Kasumi-1 (cell line): Measurements from ENCODE around the gene FRMD3.

ENCODE experiments used
- DNase-seq, 2 experiments: peaks; one replicate each; lab custom pipeline; 2025; lab: John Stamatoyannopoulos, UW

Gene FRMD3

DNA sequence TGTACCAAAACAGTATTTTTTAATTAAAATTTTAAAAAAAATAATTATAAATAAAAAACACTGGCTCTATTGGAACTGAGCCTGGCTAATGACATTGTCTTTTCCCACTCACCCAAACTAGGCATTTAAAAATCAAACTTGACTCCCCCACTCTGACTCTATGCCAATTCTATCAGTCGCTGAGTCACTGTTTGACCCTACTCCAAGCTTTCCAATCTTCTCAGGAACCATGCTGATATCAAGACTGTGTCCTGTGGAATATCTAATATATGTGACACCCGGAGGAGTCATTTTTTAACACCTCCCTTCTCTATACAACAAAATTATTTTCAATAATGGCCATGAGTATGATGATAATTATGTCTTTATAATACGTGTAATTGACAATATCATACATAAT is 303.7 kb downstream of the FRMD3 start:
- no peak for DNase-seq

DNA sequence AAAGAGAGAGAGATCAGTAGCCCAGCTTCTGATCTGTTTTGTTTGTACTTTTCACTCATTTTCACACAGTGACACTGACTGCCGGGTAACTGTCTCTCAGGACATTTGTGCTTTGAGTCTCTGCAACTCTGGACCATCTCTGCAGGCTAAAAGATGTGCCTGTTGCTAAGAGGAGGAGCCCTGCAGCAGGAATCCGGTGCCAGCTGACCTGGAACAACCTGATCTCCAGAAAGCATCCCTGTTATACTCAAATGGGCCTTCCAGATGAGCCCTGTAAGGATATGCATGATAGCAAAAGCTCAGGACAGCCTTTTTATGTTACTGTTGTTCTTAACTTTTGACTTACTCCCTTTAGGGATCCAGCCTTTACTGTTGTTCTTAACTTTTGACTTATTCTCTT is 304.6 kb downstream of the FRMD3 start:
- no peak for DNase-seq

GRCh38 chr9:83231039-83231438 is 307.2 kb downstream of the FRMD3 start:
- no peak for DNase-seq

GRCh38 chr9:83220730-83221129 is 317.5 kb downstream of the FRMD3 start:
- DNase-seq = no peak

DNA sequence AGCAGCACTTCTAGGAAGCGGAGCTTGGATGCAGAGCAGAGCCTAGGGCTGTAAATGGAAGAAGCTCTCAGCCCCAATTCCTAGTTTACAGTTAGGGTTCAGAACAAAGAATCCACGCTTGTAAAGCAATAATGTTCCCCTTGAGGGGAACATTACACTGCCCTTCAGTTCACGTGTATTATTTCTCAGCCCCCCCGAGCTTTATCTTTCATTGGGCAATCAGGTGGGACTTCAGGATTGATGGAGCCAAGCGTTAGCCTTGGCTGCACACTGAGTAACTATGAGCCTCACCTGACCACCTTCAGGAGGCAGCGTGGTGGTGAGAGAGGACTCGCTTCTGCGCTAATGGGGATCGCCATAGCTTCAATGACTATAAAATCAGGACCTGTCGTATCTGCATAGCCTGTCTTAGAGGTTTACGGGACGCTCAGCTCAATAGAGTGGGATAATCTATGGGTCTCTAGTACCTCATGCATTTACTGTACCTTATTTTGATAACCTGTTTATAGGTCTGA is 318.2 kb downstream of the FRMD3 start:
- no peak for DNase-seq

DNA sequence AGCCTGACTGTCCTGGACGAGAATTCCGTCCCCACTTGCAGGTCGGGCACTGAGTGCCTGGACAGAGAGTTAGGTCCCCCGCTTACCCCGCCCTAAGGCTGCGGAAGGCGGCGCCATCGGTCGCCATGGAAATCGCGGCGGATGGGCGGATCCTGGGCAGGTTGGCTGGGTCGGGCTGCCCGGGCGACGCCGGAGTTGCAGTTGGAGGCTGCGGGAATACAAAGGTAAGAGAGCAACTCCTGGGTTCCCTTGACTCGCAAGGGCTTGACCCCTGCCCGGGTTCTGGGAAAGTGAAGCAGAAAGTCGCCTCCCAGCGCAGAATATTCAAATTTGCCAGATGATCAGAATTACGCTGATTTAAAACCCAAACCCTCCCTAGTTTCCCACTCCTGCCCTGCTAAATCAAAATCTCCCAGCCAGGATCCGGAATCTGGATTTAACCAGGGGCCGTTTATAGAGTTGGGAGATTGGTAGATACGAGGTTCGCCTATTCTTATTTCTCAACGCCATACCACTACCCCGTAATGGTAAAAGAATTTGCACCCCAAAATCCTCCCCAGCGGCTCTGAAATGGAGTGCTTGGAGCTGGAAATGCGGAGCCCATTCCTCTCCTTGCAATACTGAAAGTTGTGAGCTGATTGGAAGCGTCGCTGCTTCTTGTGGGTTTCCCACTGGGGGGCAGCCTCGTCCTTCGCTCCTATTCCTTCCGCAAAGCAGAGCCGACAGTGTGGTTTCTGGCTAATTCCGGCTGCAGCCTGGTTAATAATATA is 318.9 kb downstream of the FRMD3 start:
- DNase-seq = peak; percentile 72 to 83

DNA sequence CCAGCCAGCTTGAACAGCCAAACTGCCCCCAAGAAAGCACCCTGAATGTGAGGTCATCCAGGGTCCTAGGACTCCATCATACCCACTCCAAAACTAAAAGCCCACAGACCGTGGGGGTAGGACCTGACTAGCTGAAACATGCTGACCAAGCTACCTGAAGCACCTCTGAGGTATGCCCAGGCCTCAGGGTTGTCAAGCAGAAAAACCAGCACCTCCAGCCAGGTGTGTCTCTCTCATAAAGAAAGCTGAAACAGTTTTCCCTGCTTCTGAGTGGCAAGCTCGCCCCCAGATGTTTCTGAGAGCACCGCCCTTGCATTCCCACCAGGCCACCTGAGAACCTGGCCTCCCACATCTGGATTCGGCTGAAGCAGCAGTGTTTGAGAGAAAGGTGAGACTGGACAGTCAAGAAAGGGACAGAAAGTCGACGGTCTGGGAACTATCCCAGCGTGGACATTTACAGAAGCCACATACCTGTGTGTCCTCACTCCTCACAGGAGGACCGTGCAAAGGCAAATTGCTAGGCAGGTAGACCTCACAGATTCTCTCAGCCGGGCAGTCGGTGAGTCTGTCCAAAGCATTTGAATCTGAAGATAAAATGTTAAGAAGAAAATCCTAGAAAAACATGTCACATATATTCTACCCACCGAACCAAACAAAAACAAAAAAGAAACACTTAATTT is 319.6 kb downstream of the FRMD3 start:
- DNase-seq = no peak

GRCh38 chr9:83209188-83209731 is 328.9 kb downstream of the FRMD3 start:
- no peak for DNase-seq

- no peak for DNase-seq
Measured at GRCh38 chr9:83208065-83208850, 329.9 kb downstream of the FRMD3 start.

DNA sequence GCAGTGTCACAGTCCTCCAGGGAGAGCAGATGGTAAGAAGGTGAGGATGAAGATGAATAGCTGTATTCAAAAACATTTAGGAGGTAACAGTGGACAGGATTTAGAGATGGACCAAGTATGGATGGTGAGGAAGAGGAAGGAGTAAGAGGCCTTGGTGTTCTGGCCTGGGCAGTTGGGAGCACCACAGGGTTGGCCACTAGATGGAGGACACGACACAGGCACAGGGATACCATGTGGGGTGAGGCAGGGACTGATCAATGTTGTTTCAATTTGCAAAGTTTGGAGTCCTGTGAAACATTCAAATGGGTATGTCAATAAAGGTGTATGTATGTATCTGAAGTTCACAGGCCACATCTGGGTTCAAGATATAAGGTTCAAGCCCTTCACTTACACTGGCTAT is 334.2 kb downstream of the FRMD3 start:
- DNase-seq = no peak

GRCh38 chr9:83200531-83200930 is 337.7 kb downstream of the FRMD3 start:
- no peak for DNase-seq

DNA sequence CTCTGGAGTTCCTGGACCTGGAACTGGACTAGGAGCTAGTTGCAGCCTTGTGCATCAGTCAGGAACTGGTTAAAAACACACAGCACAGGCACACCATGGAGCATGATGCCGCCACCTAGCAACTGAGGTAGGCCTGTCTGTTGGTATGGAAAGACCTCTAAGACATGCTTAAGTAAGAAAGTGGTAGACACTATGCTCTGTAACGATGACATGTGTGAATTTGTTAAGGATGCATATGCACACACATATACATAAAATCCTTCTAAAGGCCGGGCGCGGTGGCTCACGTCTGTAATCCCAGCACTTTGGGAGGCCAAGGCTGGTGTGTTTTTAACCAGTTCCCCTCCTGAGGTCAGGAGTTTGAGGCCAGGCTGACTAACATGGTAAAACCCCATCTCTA is 338.4 kb downstream of the FRMD3 start:
- no peak for DNase-seq

GRCh38 chr9:83199240-83199639 is 339.0 kb downstream of the FRMD3 start:
- peak; percentile 33 to 45 for DNase-seq

- DNase-seq = no peak
Measured at GRCh38 chr9:83198371-83198770, 339.8 kb downstream of the FRMD3 start.

- DNase-seq = no peak
Measured at GRCh38 chr9:83197591-83197990, 340.6 kb downstream of the FRMD3 start.

DNA sequence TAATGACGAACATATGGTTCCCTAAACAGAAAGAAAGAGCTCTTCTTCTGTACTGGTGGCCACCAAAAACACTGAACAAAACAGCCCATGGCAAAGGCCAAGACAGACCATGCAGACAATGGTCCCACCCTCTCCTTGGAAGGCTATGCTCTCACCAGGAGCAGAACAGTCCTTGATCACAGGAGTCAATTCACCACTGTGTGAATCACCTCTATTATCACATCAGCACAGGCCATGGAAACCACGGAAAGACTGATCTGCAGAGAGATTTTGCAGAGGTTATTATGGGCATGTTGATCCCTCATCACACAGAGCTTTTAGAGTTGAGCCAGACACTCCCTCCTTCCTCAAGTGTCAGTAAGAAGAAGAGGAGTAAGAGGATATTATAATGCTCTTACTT is 341.3 kb downstream of the FRMD3 start:
- no peak for DNase-seq
